GM12874 (cell line): ENCODE results near the gene URGCP.

Source experiments
- CTCF ChIP-seq: IDR thresholded peaks from 2 replicates; pipeline ENCODE4 v1.5.1; 2011; ENCODE audit warnings: low read depth, mild to moderate bottlenecking, control low read depth, low read length, moderate library complexity; ENCODE audit not compliant: insufficient read depth

URGCP gene

GRCh38 chr7:43942997-43943396 is 36.6 kb upstream of the URGCP start:
- TF ChIP-seq CTCF: no peak

- no peak for TF ChIP-seq CTCF
These were observed 35.9 kb upstream of the URGCP start for GRCh38 chr7:43942250-43942649.

- TF ChIP-seq CTCF: no peak
These were observed 32.6 kb upstream of the URGCP start for GRCh38 chr7:43938892-43939482.

GRCh38 chr7:43937444-43937843 is 31.0 kb upstream of the URGCP start:
- no peak for TF ChIP-seq CTCF

- no peak for TF ChIP-seq CTCF
These were observed 27.6 kb upstream of the URGCP start for GRCh38 chr7:43933902-43934560.

- TF ChIP-seq CTCF: no peak
These were observed 24.9 kb upstream of the URGCP start for GRCh38 chr7:43931346-43931745.

- TF ChIP-seq CTCF: no peak
These were observed 23.4 kb upstream of the URGCP start for GRCh38 chr7:43929529-43930457.
